Measurements from ENCODE around the gene KDF1.

Gene KDF1

DNA sequence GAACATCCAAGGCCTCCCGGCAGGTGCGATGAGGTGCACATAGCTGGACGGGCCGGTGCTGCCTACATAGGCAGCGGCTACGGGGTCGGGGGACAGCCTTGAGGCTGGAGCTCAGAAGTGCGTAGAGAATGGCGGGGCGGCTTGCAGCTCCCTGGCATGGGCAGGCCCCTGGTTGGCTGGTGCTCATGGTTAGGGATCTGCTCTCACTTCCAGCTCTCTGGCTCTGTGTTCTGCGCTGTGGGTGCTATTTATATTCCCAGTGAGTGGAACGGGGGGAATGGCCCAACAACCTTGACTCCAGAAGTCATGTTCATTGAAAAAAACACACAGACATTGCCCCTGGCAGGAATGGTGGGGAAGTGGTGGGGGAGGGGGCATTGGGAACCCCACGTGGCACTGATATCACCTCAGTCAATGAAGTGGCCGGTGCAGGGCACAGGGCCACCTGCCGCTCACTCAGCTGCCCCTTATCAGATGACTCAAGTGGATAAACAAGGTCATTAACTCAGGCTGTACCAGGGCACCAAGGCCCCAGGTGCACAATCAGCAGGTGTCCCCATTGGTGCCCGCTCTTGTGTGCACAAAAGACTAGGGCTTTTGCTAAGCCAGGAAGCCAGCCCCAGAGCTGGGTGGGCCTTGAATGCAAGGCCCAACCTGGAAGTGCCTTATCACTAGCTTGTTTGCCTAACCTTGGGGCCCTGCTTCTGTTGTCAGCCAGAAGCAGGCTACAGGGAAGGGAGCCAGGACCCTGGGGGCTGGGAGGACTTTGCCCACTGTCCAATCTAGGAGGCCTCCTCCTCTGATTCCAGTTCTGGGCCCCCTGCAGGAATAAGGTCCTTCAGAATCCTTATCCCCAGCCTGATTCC, 46.3 kb downstream of the KDF1 start, which contains the start of gene NR0B2:
Gene NR0B2, minus strand, starts transcription at position 222 of the 866 bp plus-strand sequence. Its CDS starts 35 bp downstream, at position 187.
- DNase-seq (ENCODE audit: low spot score): no peak

DNA sequence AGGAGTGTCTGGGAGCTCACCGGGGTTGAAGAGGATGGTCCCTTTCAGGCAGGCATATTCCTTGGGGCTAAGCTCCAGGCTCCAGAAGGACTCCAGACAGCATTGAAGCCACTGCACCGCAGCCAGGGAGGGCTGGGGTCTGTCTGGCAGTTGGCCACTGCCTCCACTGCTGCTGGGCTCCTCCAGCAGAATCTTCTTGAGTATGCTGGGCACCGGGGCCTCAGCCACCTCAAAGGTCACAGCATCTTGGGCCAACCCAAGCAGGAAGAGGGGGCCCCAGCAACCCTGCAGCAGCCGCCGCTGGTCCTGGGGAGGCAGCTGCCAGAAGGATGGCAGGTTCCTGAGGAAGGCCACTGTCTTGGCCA, 46.9 kb downstream of the KDF1 start:
- DNase-seq (ENCODE audit: low spot score): no peak

- DNase-seq (ENCODE audit: low spot score): no peak
These were observed 48.1 kb downstream of the KDF1 start for GRCh38 chr1:26912147-26912490.

DNA sequence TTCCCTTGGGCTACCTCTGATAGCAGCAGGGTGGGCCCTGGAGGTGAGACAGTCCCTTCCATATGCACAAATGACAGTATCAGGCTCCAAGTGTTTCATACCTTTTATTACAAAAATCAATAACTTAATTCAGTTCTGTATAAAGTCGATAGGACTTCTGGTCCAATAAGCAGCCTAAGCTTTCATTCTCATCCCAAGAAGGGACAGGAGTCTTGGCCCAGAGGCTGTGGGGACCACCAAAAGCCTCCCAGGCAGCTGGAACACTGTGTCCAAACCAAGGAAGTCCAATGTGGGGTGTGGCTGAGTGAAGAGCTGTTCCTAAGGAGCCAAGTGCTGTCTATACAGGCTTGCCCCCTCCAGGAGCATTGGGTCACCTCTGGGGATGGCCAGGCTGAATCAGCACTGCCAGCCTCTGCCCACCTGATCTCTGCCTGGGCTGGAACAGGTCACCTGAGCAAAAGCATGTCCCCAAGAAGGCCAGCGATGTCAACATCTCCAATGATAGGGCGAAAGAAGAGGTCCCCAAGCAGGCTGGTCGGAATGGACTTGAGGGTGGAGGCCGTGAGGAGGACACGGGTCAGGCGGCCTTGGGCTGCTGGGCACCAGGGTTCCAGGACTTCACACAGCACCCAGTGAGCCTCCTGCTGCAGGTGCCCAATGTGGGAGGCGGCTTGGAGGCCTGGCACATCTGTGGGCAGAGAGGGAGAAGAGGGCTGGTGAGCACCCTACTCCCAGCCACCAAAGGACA, 48.7 kb downstream of the KDF1 start:
- no peak for DNase-seq (ENCODE audit: low spot score)

GRCh38 chr1:26910343-26911160, 49.7 kb downstream of the KDF1 start:
- no peak for DNase-seq (ENCODE audit: low spot score)

- no peak for DNase-seq (ENCODE audit: low spot score)
These were observed 50.3 kb downstream of the KDF1 start for GRCh38 chr1:26909951-26910342.

GRCh38 chr1:26907071-26907917, 53.0 kb downstream of the KDF1 start:
- no peak for DNase-seq (ENCODE audit: low spot score)

DNA sequence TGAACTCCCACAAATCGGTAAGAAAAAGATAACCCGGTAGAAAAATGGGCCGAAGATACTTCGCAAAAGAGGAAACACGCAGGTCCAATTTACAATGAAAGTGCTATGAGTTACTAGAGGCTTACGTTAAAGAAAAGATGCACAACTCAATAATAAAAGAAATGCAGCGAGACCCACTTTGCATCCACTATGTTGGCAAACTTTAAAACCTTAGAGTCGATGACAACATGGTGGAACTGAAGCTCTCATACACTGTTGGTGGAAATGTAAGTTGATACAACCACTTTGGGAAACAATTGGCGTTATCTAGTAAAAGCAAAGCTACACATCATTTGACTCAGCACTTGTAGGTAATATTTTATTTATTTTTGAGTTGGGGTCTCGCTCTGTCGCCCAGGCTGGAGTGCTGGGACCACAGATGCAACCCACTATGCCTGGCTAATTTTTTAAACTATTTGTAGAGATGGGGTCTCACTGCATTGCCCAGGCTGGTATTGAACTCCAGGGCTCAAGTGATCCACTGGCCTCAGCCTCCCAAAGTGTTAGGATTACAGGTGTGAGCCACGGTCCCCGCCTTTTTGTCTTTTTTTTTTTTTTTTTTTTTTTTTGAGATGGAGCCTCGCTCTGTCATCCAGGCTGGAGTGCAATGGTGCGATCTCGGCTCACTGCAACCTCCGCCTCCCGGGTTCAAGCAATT, 59.3 kb downstream of the KDF1 start:
- DNase-seq (ENCODE audit: low spot score): no peak

DNA sequence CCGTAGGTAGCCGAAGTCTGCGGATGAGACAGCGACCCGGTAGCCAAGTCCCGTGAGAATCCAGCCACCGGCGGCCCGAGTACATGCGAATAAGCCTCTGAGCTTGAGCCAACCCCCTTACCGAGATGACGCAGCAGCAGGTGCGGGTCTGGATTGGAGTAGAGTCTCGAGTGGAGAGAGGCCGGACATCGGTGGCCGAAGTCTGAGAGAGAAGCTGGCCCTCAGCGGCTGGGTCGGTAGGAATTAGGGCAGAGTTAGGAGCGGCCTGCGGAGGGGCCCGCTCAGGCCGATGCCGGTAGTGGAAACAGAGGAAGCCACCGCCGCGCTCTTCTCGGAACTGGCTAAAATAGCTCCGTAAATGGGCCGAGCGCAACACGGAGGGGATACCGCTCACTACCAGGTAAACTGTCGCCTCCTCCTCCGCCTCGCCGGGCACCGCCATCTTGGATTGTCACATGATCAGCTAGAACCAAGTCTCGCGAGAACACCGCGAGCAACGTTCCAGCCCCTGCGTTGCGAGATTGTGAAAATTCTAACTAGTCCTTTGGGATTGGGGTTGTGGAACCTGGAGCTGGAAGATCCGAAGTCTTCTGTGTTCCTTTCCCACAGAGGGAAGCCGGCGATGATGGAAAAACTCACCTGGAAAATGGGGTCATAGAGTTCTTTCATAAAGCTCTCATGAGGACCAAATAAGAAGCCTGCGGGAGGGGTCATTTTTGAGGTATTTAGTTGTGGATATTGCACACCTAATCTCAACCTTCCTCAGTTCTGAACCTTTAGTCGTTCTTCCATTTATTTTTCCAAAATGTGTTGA, 60.1 kb downstream of the KDF1 start, which contains the start of gene GPATCH3:
Gene GPATCH3, minus strand, starts transcription at position 467 of the 814 bp plus-strand sequence. Its CDS starts 25 bp downstream, at position 442.
- peak; percentile 95 for DNase-seq (ENCODE audit: low spot score)
